C4-2B (cell line): ENCODE measurements around the gene ARCN1.
A peak's percentile ranks its signal among the peaks of the same experiment; 100 is the strongest.
"Not testable (repeated sequence)": the region's sequence is repeated elsewhere in the genome, so short reads cannot be mapped to it uniquely, and the experiment has no call there.

Experiments used
- H3K27ac ChIP-seq: fragments of 450-650 bp; 2 replicates; pipeline ENCODE4 v1.5.1; 2017
- CTCF ChIP-seq: fragments of 450-650 bp; conservative IDR thresholded peaks from 2 replicates; pipeline ENCODE4 v1.5.1; 2017; ENCODE audit warnings: mild to moderate bottlenecking
- ZFX ChIP-seq: fragments of 450-650 bp; IDR thresholded peaks from 2 replicates; pipeline ENCODE4 v1.6.1; 2017

ARCN1 gene

GRCh38 chr11:118547132-118547531 is 25.1 kb upstream of the ARCN1 start:
- no peak overlapping the region for H3K27ac ChIP-seq
- no peak for TF ChIP-seq ZFX
- TF ChIP-seq CTCF: no peak

- H3K27ac ChIP-seq: no peak overlapping the region
- TF ChIP-seq CTCF (no peak), ZFX (no peak)
Observed at GRCh38 chr11:118552341-118552740, 19.9 kb upstream of the ARCN1 start.

GRCh38 chr11:118560806-118561205 is 11.4 kb upstream of the ARCN1 start:
- no peak for TF ChIP-seq CTCF
- no peak for TF ChIP-seq ZFX
- H3K27ac ChIP-seq: no peak overlapping the region

GRCh38 chr11:118565051-118565450 is 7.2 kb upstream of the ARCN1 start:
- no peak overlapping the region; the same call in 1 of the 2 replicates for H3K27ac ChIP-seq
- TF ChIP-seq CTCF: no peak
- no peak for TF ChIP-seq ZFX

GRCh38 chr11:118569670-118570069 is 2.5 kb upstream of the ARCN1 start:
- no peak overlapping the region for H3K27ac ChIP-seq
- TF ChIP-seq ZFX: no peak

- TF ChIP-seq CTCF (no peak), ZFX (no peak)
Observed at GRCh38 chr11:118570787-118571186, 1.4 kb upstream of the ARCN1 start.

GRCh38 chr11:118571701-118572060 is 528 bp upstream of the ARCN1 start:
- H3K27ac ChIP-seq: peak overlapping the region; percentile 96

More at GRCh38 chr11:118570787-118571186, 1.4 kb upstream of the ARCN1 start:
- H3K27ac ChIP-seq: no peak overlapping the region

- TF ChIP-seq ZFX: no peak; the same call in 1 of the 2 replicates
- no peak for TF ChIP-seq CTCF
- H3K27ac ChIP-seq: peak overlapping the region; percentile 96
Observed at GRCh38 chr11:118572981-118573550, 857 bp downstream of the ARCN1 start.

GRCh38 chr11:118574636-118575035 is 2.4 kb downstream of the ARCN1 start:
- no peak for TF ChIP-seq ZFX
- no peak for TF ChIP-seq CTCF
- no peak overlapping the region for H3K27ac ChIP-seq

- not testable (repeated sequence) for H3K27ac ChIP-seq
Observed at GRCh38 chr11:118577995-118578394, 5.8 kb downstream of the ARCN1 start.
